ENCODE data around the gene INSYN1. TPM values are rescaled to one million over a fixed set of nuclear protein-coding genes. Genes with fewer than 3 reads are reported as not detected.

The INSYN1 gene
- total RNA-seq, 1 donor, result 4.7 TPM

- no peak for TF ChIP-seq CTCF (IDR thresholded peaks at IDR 0.05; ENCODE audit: extremely low read depth, low read depth, low read length)
- Histone ChIP-seq H4K20me1 (ENCODE audit: insufficient read depth, low read length) (no peaks in the 10 kb centered on the region), H3K27me3 (ENCODE audit: insufficient read depth, low read length) (peaks cover 59% of the 10 kb centered on the region), H2AFZ (ENCODE audit: low read length) (no peak overlapping the region), H3K4me3 (ENCODE audit: insufficient read depth, low read length) (no peak overlapping the region), H3K4me1 (ENCODE audit: insufficient read depth, low read length) (no peaks in the 10 kb centered on the region), H3K79me2 (ENCODE audit: insufficient read depth, low read length) (no peaks in the 10 kb centered on the region), H3K36me3 (ENCODE audit: insufficient read depth, low read length) (no peaks in the 10 kb centered on the region), H3K27ac (ENCODE audit: low read depth, low read length) (no peak overlapping the region), H3K9me3 (ENCODE audit: low read depth, low read length) (no peaks in the 10 kb centered on the region), H3K4me2 (ENCODE audit: insufficient read depth, low read length) (no peak overlapping the region)
- DNase-seq (ENCODE audit: insufficient read length, low spot score, missing footprints), result no peak
Observed at GRCh38 chr15:73756390-73756789, 3.2 kb upstream of the INSYN1 start.

GRCh38 chr15:73755946-73756345 is 2.8 kb upstream of the INSYN1 start:
- peaks cover 59% of the 10 kb centered on the region for H3K27me3 ChIP-seq (ENCODE audit: insufficient read depth, low read length)
- TF ChIP-seq CTCF (IDR thresholded peaks at IDR 0.05; ENCODE audit: extremely low read depth, low read depth, low read length), result no peak

GRCh38 chr15:73755481-73755880 is 2.3 kb upstream of the INSYN1 start:
- Histone ChIP-seq H3K27ac (ENCODE audit: low read depth, low read length) (no peak overlapping the region), H3K4me2 (ENCODE audit: insufficient read depth, low read length) (no peak overlapping the region), H3K79me2 (ENCODE audit: insufficient read depth, low read length) (no peaks in the 10 kb centered on the region), H4K20me1 (ENCODE audit: insufficient read depth, low read length) (no peaks in the 10 kb centered on the region), H3K36me3 (ENCODE audit: insufficient read depth, low read length) (no peaks in the 10 kb centered on the region), H2AFZ (ENCODE audit: low read length) (no peak overlapping the region), H3K9me3 (ENCODE audit: low read depth, low read length) (no peaks in the 10 kb centered on the region), H3K4me3 (ENCODE audit: insufficient read depth, low read length) (no peak overlapping the region), H3K27me3 (ENCODE audit: insufficient read depth, low read length) (peaks cover 59% of the 10 kb centered on the region), H3K4me1 (ENCODE audit: insufficient read depth, low read length) (no peaks in the 10 kb centered on the region)
- no peak for TF ChIP-seq CTCF (IDR thresholded peaks at IDR 0.05; ENCODE audit: extremely low read depth, low read depth, low read length)
- DNase-seq (ENCODE audit: insufficient read length, low spot score, missing footprints), result no peak

More at GRCh38 chr15:73755946-73756345, 2.8 kb upstream of the INSYN1 start:
- H3K36me3 ChIP-seq (ENCODE audit: insufficient read depth, low read length), result no peaks in the 10 kb centered on the region
- no peaks in the 10 kb centered on the region for H3K4me1 ChIP-seq (ENCODE audit: insufficient read depth, low read length)
- no peaks in the 10 kb centered on the region for H3K79me2 ChIP-seq (ENCODE audit: insufficient read depth, low read length)
- no peaks in the 10 kb centered on the region for H3K9me3 ChIP-seq (ENCODE audit: low read depth, low read length)
- H2AFZ ChIP-seq (ENCODE audit: low read length), result no peak overlapping the region
- no peak overlapping the region for H3K4me3 ChIP-seq (ENCODE audit: insufficient read depth, low read length)
- peak; percentile 57 for DNase-seq (ENCODE audit: insufficient read length, low spot score, missing footprints)
- H4K20me1 ChIP-seq (ENCODE audit: insufficient read depth, low read length), result no peaks in the 10 kb centered on the region
- no peak overlapping the region for H3K4me2 ChIP-seq (ENCODE audit: insufficient read depth, low read length)
- H3K27ac ChIP-seq (ENCODE audit: low read depth, low read length), result no peak overlapping the region

- Histone ChIP-seq H4K20me1 (ENCODE audit: insufficient read depth, low read length) (no peaks in the 10 kb centered on the region), H3K4me2 (ENCODE audit: insufficient read depth, low read length) (no peak overlapping the region), H3K4me3 (ENCODE audit: insufficient read depth, low read length) (no peak overlapping the region), H2AFZ (ENCODE audit: low read length) (no peak overlapping the region), H3K27me3 (ENCODE audit: insufficient read depth, low read length) (peaks cover 52% of the 10 kb centered on the region), H3K4me1 (ENCODE audit: insufficient read depth, low read length) (no peaks in the 10 kb centered on the region), H3K9me3 (ENCODE audit: low read depth, low read length) (no peaks in the 10 kb centered on the region), H3K79me2 (ENCODE audit: insufficient read depth, low read length) (no peaks in the 10 kb centered on the region), H3K27ac (ENCODE audit: low read depth, low read length) (no peak overlapping the region), H3K36me3 (ENCODE audit: insufficient read depth, low read length) (no peaks in the 10 kb centered on the region)
- no peak for TF ChIP-seq CTCF (IDR thresholded peaks at IDR 0.05; ENCODE audit: extremely low read depth, low read depth, low read length)
- peak; percentile 80 for DNase-seq (ENCODE audit: insufficient read length, low spot score, missing footprints)
Observed at GRCh38 chr15:73754461-73754860, 1.3 kb upstream of the INSYN1 start.
